Raji (cell line): ENCODE measurements around the gene KIF26A.

Experiments used
- POLR2A ChIP-seq: IDR thresholded peaks from 2 replicates; pipeline ENCODE4 v1.6.1; 2011; ENCODE audit warnings: low read depth, low read length, control low read depth; ENCODE audit not compliant: insufficient read depth

The KIF26A gene

GRCh38 chr14:104138098-104138717 lies at the start of gene KIF26A:
Gene KIF26A (plus strand): TSS chr14:104138587. CDS start chr14:104138723, 136 bp downstream.
- no peak for TF ChIP-seq POLR2A

DNA sequence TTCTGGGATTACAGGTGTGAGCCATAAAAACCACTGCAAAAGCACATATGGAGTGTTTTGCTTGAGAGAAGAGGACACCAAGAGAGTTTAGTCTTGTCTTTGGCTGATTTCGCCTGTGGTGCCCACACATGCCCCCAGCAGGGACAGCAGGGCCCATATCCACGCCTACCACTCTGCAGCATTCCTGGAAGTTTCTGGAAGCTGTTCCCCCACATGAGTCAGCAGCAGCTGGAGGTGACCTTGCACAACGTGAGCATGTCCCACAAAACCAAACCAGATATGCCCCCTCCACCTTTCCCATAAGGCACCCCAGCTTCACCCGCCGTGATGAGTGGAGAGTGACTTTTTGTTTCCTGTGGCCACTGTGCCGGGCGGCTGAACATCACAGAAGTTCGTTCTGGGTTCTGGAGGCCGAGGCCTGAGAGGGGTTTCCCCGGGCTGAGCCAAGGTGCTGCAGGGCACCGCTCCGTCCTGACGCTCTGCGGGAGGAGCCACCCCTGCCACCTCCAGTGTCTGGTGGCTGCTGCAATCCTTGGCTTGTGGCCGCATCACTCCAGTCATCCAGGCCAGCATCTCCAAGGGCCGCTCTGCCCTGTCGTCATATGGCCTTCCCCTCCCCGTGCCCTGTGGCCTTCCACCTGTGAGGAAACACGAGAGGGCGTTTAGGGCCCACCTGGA lies 48.2 kb upstream of the KIF26A start:
- TF ChIP-seq POLR2A: no peak

- no peak for TF ChIP-seq POLR2A
Observed at GRCh38 chr14:104091061-104091926, 47.1 kb upstream of the KIF26A start.

DNA sequence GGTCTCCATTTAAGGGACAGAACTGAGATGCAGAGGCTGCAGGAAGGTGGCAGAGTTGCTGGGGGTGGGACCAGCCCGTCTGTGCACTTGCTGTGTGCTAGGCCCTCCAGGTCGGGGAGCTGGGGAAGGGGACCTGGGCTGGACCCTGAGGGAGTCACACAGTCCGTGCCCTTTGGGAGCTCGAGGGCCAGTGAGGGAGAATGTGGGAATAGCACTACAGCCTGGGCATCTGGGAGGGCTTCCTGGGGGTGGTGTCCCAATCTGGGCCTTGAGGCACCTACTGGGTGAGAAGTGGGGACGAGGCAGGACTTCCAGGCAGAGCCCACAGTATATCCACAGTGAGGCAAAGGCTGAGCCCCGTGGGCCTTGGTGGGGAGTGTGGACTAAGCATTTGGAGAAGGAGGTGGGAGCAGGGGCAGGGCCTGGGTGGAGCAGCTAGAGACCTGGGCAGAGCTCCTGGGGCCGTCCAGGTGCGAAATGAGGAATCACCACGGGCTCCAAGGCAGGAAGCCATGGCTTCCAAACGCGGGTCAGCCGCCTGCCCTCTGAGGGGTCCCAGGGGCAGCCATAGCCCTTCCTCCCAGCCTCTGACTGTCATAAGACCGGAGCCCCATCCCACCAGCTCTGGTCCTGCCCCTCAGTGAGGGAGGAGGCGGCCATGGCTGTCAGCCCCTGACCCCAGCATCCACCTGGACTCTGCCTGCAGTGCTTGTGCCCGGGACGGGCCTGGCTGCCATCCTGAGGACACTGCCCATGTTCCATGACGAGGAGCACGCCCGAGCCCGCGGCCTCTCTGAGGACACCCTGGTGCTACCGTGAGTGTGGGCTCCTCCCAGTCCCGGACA lies 46.2 kb upstream of the KIF26A start:
- no peak for TF ChIP-seq POLR2A

- TF ChIP-seq POLR2A: no peak
Observed at GRCh38 chr14:104092931-104093365, 45.4 kb upstream of the KIF26A start.

DNA sequence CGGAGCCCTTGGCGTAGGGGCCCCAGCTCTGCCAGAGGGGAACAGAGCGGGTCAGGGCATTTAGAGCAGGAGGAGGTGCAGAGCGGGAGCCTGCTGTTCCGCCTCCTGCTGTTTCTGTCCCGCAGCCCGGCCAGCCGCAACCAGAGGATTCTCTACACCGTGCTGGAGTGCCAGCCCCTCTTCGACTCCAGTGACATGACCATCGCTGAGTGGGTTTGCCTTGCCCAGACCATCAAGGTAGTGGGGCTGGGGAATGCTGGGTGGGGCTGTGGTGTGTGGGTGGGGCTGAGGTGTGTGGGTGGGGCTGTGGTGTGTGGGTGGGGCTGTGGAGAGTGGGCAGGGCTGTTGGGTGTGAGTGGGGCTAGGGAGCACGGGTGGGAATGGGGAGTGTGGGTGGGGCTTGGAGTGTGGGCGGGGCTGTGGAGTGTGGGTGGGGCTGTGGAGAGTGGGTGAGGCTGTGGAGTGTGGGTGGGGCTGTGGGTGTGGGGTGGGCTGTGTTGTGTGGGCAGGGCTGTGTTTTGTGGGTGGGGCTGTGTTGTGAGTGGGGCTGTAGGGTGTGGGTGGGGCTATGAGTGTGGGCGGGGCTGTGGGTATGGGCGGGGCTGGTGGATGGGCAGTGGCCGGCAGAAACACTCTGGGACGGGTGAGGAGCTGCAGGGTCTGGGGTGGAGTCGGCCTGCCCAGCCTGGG lies 44.9 kb upstream of the KIF26A start:
- TF ChIP-seq POLR2A: no peak

DNA sequence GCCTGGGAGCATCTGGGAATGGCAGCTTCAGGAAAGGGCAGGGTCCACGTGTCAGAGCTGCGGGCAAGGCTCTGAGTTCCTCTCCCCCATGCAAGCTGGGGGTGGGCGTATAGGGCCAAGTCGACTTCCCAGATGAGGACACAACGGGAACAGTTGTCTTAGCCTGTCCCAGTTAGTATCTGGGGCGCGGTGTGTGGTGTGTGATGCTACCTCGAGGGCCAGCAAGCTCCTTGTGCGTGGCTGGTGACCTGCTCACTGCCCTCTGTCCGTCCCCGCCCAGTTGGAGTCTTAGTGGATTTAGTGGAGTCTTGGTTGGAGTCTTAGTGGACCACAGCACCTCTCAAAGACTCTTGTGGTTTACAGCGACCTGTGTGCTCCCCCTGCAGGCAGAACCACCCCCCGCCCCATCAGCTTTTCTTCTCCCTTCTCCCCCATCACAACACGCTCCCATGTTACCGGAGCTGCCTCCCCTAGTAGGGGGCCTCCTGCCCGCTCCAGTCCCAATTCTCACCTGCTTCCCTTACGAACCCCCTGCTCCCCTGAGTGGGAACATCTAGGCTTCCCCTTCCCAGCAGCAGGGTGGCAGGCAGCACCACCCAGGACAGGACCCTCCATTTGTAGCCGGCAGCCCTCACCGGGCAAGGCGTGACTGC lies 44.2 kb upstream of the KIF26A start:
- no peak for TF ChIP-seq POLR2A

- no peak for TF ChIP-seq POLR2A
Observed at GRCh38 chr14:104094709-104095425, 43.5 kb upstream of the KIF26A start.

- TF ChIP-seq POLR2A: no peak
Observed at GRCh38 chr14:104095426-104096310, 42.7 kb upstream of the KIF26A start.

GRCh38 chr14:104096318-104096717 lies 42.1 kb upstream of the KIF26A start:
- no peak for TF ChIP-seq POLR2A

DNA sequence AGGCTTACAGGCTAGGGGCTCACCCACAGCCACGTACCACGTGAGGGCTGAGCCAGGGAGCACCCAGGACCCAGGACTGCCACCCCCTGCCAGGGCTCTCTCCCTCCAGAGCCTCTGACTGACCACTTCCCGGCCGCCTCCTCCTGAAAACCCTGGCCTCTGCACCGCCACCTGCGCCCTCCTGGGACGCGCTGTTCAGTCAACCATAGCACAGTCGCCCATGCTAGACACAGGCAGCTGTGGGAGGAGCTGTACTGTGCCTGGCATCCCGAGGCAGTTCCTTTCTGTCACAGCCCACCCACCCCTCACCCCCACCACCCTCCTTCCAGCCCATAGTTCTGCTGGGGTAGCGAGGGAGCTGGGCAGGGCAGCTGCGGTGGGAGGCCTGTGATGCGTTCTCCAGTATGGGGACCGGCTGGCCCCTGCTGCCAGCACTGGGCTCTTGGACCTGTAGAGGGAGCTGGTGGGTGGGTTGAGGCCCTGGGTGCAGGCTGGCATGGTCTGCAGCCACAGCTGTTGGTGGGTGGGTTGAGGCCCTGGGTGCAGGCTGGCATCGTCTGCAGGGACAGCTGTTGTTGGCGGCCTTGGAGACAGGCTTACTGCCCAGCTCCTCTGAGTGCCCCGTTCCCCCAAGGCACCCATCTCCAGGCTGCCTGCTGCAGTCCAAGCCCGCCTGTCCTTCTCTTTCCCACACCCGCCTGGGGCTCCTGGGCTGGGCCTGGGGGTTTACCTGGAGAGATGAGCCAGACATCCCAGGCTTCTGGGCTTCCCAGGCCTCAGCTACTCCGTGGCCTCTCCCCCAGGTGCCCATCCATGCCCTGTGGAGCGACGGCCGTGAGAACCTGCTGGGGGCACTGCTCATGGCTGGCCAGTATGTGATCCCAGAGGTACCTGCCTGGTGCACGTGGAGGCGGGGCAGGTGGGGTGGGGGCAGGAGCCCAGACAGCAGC lies 41.4 kb upstream of the KIF26A start:
- no peak for TF ChIP-seq POLR2A
